ENCODE measurements around the gene TOP3B. TPM values are rescaled to one million over a fixed set of nuclear protein-coding genes. Genes with fewer than 3 reads are reported as not detected.

Gene TOP3B
- total and polyA plus RNA-seq, 4 donors: 6.0 to 26.9 (median 8.8) TPM

- Histone ChIP-seq H3K27ac (ENCODE audit: low read depth in 1 of 2, low read length in 2 of 2) (no peak overlapping the region), H3K9me3 (ENCODE audit: control insufficient read depth in 4 of 4, low read length in 3 of 4) (no peaks in the 10 kb centered on the region), H3K4me3 (ENCODE audit: low read depth in 1 of 3, low read length in 3 of 3) (no peak overlapping the region), H3K36me3 (ENCODE audit: control insufficient read depth in 4 of 4, insufficient read depth in 3 of 4, low read depth in 1 of 4, low read length in 3 of 4) (peaks cover 5 to 19% (median 8%) of the 10 kb centered on the region in 4 donors), H3K27me3 (ENCODE audit: control insufficient read depth in 4 of 4, insufficient read depth in 4 of 4, low read length in 3 of 4) (no peaks in the 10 kb centered on the region), H3K4me1 (ENCODE audit: control insufficient read depth in 4 of 4, insufficient read depth in 4 of 4, low read length in 3 of 4) (peaks cover 0 to 8% (median 4%) of the 10 kb centered on the region in 4 donors), H3K9ac (ENCODE audit: low read depth in 1 of 2, low read length in 2 of 2) (no peak overlapping the region)
- TF ChIP-seq RAD21 (IDR thresholded peaks at IDR 0.05) (no peak), GABPA (IDR thresholded peaks at IDR 0.05 in 1 of 2, conservative IDR thresholded peaks at IDR 0.05 in 1 of 2) (no peak)
- no peak for DNase-seq (ENCODE audit: low spot score)
- WGBS: 88% methylated on average over 4 of the region's 4 CpGs
Measured at GRCh38 chr22:21926728-21927127, 55.9 kb downstream of the TOP3B start.

DNA sequence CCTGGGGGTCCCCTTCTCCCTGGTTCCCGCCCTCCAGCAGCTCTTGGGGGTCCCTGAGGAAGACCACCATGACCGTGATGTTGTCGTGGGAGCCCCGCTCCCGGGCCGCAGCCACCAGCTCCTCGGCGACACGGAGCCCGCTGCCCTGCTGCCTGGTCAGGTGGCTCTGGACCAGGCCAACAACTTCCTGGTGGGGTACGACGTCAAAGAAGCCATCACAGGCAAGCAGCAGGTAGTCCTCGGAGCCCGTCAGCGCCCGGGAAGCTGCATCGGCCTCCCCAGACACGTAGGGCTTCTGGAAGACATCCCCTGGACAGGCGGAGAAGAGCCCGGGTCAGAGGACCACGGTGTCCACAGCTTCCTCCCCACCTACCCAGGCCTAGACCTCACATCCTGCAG lies 59.4 kb downstream of the TOP3B start:
- peaks cover 2% of the 10 kb centered on the region in 4 donors for H3K36me3 ChIP-seq (ENCODE audit: control insufficient read depth in 4 of 4, insufficient read depth in 3 of 4, low read depth in 1 of 4, low read length in 3 of 4)
- 97% methylated on average over 21 of the region's 21 CpGs for WGBS
- H3K9ac ChIP-seq (ENCODE audit: low read depth in 1 of 2, low read length in 2 of 2): no peak overlapping the region
- H3K27me3 ChIP-seq (ENCODE audit: control insufficient read depth in 4 of 4, insufficient read depth in 4 of 4, low read length in 3 of 4): no peaks in the 10 kb centered on the region
- H3K9me3 ChIP-seq (ENCODE audit: control insufficient read depth in 4 of 4, low read length in 3 of 4): no peaks in the 10 kb centered on the region
- peaks cover 0 to 2% (median 1%) of the 10 kb centered on the region in 4 donors for H3K4me1 ChIP-seq (ENCODE audit: control insufficient read depth in 4 of 4, insufficient read depth in 4 of 4, low read length in 3 of 4)
- H3K27ac ChIP-seq (ENCODE audit: low read depth in 1 of 2, low read length in 2 of 2): no peak overlapping the region
- DNase-seq (ENCODE audit: low spot score): no peak
- no peak overlapping the region for H3K4me3 ChIP-seq (ENCODE audit: low read depth in 1 of 3, low read length in 3 of 3)
- TF ChIP-seq RXRA (IDR thresholded peaks at IDR 0.05) (no peak), FOXA1 (IDR thresholded peaks at IDR 0.05) (no peak), GABPA (IDR thresholded peaks at IDR 0.05 in 1 of 2, conservative IDR thresholded peaks at IDR 0.05 in 1 of 2) (no peak), HNF4G (IDR thresholded peaks at IDR 0.05) (no peak), SP1 (IDR thresholded peaks at IDR 0.05) (no peak), TAF1 (conservative IDR thresholded peaks at IDR 0.05) (no peak), CTCF (IDR thresholded peaks at IDR 0.05; ENCODE audit: low read depth, low read length, missing input control) (no peak), REST (IDR thresholded peaks at IDR 0.05) (no peak), YY1 (IDR thresholded peaks at IDR 0.05) (no peak), RAD21 (IDR thresholded peaks at IDR 0.05) (no peak), ATF3 (IDR thresholded peaks at IDR 0.05) (no peak)
- TF ChIP-seq, protein P1, sequence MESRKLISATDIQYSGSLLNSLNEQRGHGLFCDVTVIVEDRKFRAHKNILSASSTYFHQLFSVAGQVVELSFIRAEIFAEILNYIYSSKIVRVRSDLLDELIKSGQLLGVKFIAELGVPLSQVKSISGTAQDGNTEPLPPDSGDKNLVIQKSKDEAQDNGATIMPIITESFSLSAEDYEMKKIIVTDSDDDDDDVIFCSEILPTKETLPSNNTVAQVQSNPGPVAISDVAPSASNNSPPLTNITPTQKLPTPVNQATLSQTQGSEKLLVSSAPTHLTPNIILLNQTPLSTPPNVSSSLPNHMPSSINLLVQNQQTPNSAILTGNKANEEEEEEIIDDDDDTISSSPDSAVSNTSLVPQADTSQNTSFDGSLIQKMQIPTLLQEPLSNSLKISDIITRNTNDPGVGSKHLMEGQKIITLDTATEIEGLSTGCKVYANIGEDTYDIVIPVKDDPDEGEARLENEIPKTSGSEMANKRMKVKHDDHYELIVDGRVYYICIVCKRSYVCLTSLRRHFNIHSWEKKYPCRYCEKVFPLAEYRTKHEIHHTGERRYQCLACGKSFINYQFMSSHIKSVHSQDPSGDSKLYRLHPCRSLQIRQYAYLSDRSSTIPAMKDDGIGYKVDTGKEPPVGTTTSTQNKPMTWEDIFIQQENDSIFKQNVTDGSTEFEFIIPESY (IDR thresholded peaks at IDR 0.05): no peak

Data from liver (tissue), 9 donors.